Measurements from ENCODE around the gene EGFR.

Gene EGFR

GRCh38 chr7:55255496-55256445, 237.0 kb downstream of the EGFR start:
- peak; percentile 63 to 69 for DNase-seq

- DNase-seq = no peak
Observed at GRCh38 chr7:55258631-55259030, 239.8 kb downstream of the EGFR start.

GRCh38 chr7:55260171-55260570, 241.4 kb downstream of the EGFR start:
- DNase-seq = no peak

GRCh38 chr7:55260676-55261385, 242.0 kb downstream of the EGFR start:
- no peak for DNase-seq

Data from stimulated activated CD4-positive, alpha-beta T cell treated with anti-CD3 and anti-CD28 coated beads, Interleukin-4, amount 100 ng/mL, for 4 hours (primary cell).